Osteocyte (in vitro differentiated cells): ENCODE measurements around the gene TOM1L2. TPM values are rescaled to one million over a fixed set of nuclear protein-coding genes. Genes with fewer than 3 reads are reported as not detected.

Experiments used
- DNase-seq: peaks from one replicate; pipeline ENCODE4 v3.0.0; 2021; ENCODE audit warnings: mixed read lengths; ENCODE audit not compliant: unreplicated experiment; ENCODE audit errors: extremely low spot score
- H3K27ac Mint-ChIP-seq: one replicate; pipeline ENCODE4 v1.8.0; 2021; ENCODE audit warnings: mild to moderate bottlenecking, mixed read lengths; ENCODE audit not compliant: unreplicated experiment
- H3K27me3 Mint-ChIP-seq: one replicate; pipeline ENCODE4 v1.8.0; 2021; ENCODE audit warnings: mixed read lengths; ENCODE audit not compliant: unreplicated experiment
- H3K36me3 Mint-ChIP-seq: one replicate; pipeline ENCODE4 v1.8.0; 2021; ENCODE audit warnings: mixed read lengths; ENCODE audit not compliant: unreplicated experiment
- H3K4me1 Mint-ChIP-seq: one replicate; pipeline ENCODE4 v1.8.0; 2021; ENCODE audit warnings: mixed read lengths; ENCODE audit not compliant: unreplicated experiment
- H3K4me3 Mint-ChIP-seq: one replicate; pipeline ENCODE4 v1.8.0; 2021; ENCODE audit warnings: mild to moderate bottlenecking, moderate library complexity, mixed read lengths; ENCODE audit not compliant: unreplicated experiment
- H3K9me3 Mint-ChIP-seq: one replicate; pipeline ENCODE4 v1.8.0; 2021; ENCODE audit warnings: mixed read lengths; ENCODE audit not compliant: unreplicated experiment
- CTCF ChIP-seq: fragments of 200-600 bp; sonication (generic); IDR thresholded peaks from 2 replicates; pipeline ENCODE4 v1.5.0; 2021; ENCODE audit warnings: antibody characterized with exemption, mild to moderate bottlenecking, moderate library complexity
- total RNA-seq: library from RNA; stranded (reverse); gene quantifications from 2 replicates; pipeline ENCODE4 v1.2.1, GENCODE V29; 2021

The TOM1L2 gene
- total RNA-seq, 1 donor from 2014 or later, result 69.7 TPM

GRCh38 chr17:17816240-17816814 is 155.9 kb downstream of the TOM1L2 start:
- Mint-ChIP-seq H3K36me3 (peaks cover 11% of the 10 kb centered on the region), H3K27ac (no peak overlapping the region), H3K27me3 (no peaks in the 10 kb centered on the region), H3K4me3 (no peak overlapping the region), H3K4me1 (peaks cover 31% of the 10 kb centered on the region), H3K9me3 (no peaks in the 10 kb centered on the region)
- TF ChIP-seq CTCF, result no peak
- no peak for DNase-seq

- Mint-ChIP-seq H3K4me1 (peaks cover 27% of the 10 kb centered on the region), H3K27me3 (no peaks in the 10 kb centered on the region), H3K27ac (peak overlapping the region; percentile 27), H3K36me3 (peaks cover 11% of the 10 kb centered on the region), H3K9me3 (no peaks in the 10 kb centered on the region), H3K4me3 (no peak overlapping the region)
- TF ChIP-seq CTCF, result no peak
- DNase-seq, result no peak
Observed at GRCh38 chr17:17815436-17816200, 156.6 kb downstream of the TOM1L2 start.

GRCh38 chr17:17815062-17815406 is 157.2 kb downstream of the TOM1L2 start:
- Mint-ChIP-seq H3K36me3 (peaks cover 11% of the 10 kb centered on the region), H3K27ac (peak overlapping the region; percentile 27), H3K27me3 (no peaks in the 10 kb centered on the region), H3K4me1 (peaks cover 28% of the 10 kb centered on the region), H3K9me3 (no peaks in the 10 kb centered on the region), H3K4me3 (no peak overlapping the region)
- TF ChIP-seq CTCF, result no peak
- DNase-seq, result no peak

- H3K27me3 Mint-ChIP-seq, result no peaks in the 10 kb centered on the region
- peaks cover 25% of the 10 kb centered on the region for H3K4me1 Mint-ChIP-seq
- peak overlapping the region; percentile 27 for H3K27ac Mint-ChIP-seq
- no peaks in the 10 kb centered on the region for H3K9me3 Mint-ChIP-seq
- no peak overlapping the region for H3K4me3 Mint-ChIP-seq
- H3K36me3 Mint-ChIP-seq, result peaks cover 11% of the 10 kb centered on the region
- no peak for DNase-seq
- no peak for TF ChIP-seq CTCF
Observed at GRCh38 chr17:17814162-17815061, 157.8 kb downstream of the TOM1L2 start.

- H3K36me3 Mint-ChIP-seq, result peaks cover 6% of the 10 kb centered on the region
- H3K9me3 Mint-ChIP-seq, result no peaks in the 10 kb centered on the region
- no peak for TF ChIP-seq CTCF
- no peak for DNase-seq
- no peak overlapping the region for H3K4me3 Mint-ChIP-seq
- no peaks in the 10 kb centered on the region for H3K27me3 Mint-ChIP-seq
- no peak overlapping the region for H3K27ac Mint-ChIP-seq
- H3K4me1 Mint-ChIP-seq, result peaks cover 29% of the 10 kb centered on the region
Observed at GRCh38 chr17:17813725-17814095, 158.5 kb downstream of the TOM1L2 start.
